GM12878 (cell line): ENCODE data around the gene C3orf20. TPM values are rescaled to one million over a fixed set of nuclear protein-coding genes. Genes with fewer than 3 reads are reported as not detected.
A peak's percentile ranks its signal among the peaks of the same experiment; 100 is the strongest.

Source experiments
- ATF7 ChIP-seq: fragments of 450-650 bp; IDR thresholded peaks from 2 replicates; pipeline ENCODE4 v1.6.1; 2016; ENCODE audit warnings: low read depth, mild to moderate bottlenecking
- BMI1 ChIP-seq: fragments of 450-650 bp; IDR thresholded peaks from 2 replicates; pipeline ENCODE4 v1.6.1; 2016; ENCODE audit warnings: mild to moderate bottlenecking, moderate library complexity, borderline replicate concordance
- CBFB ChIP-seq: IDR thresholded peaks from 2 replicates; pipeline ENCODE4 v1.6.1; 2016; ENCODE audit warnings: antibody characterized with exemption, low read depth
- CREB1 ChIP-seq: IDR thresholded peaks from 2 replicates; pipeline ENCODE4 v1.6.1; 2012; ENCODE audit warnings: low read depth, mild to moderate bottlenecking, inconsistent platforms
- DPF2 ChIP-seq: fragments of 450-650 bp; IDR thresholded peaks from 2 replicates; pipeline ENCODE4 v1.6.1; 2017; ENCODE audit warnings: mild to moderate bottlenecking
- EP300 ChIP-seq, 2 experiments: fragments of 150-350 bp in 1 of 2; IDR thresholded peaks; 2 replicates each; pipeline ENCODE4 v1.6.1; 2011 to 2012; ENCODE audit warnings: low read depth in 2 of 2, low read length in 2 of 2, borderline replicate concordance in 1 of 2, improper control_type of control experiment in 1 of 2, inconsistent platforms in 1 of 2; ENCODE audit not compliant: control insufficient read depth in 1 of 2
- FOS ChIP-seq: IDR thresholded peaks from 3 replicates; pipeline ENCODE4 v1.6.1; 2011; ENCODE audit warnings: borderline replicate concordance; ENCODE audit not compliant: insufficient read length; ENCODE audit errors: extremely low read depth
- HDGF ChIP-seq: fragments of 450-650 bp; IDR thresholded peaks from 2 replicates; pipeline ENCODE4 v1.6.1; 2016; ENCODE audit warnings: antibody characterized with exemption
- IRF4 ChIP-seq: IDR thresholded peaks from 2 replicates; pipeline ENCODE4 v1.6.1; 2011; ENCODE audit warnings: low read depth, low read length
- JUNB ChIP-seq: IDR thresholded peaks from 2 replicates; pipeline ENCODE4 v1.6.1; 2016; ENCODE audit warnings: antibody characterized with exemption, mild to moderate bottlenecking
- JUND ChIP-seq: IDR thresholded peaks from 2 replicates; pipeline ENCODE4 v1.6.1; 2012; ENCODE audit warnings: low read depth, mild to moderate bottlenecking, low read length, improper control_type of control experiment, moderate library complexity
- MTA2 ChIP-seq: fragments of 450-650 bp; IDR thresholded peaks from 2 replicates; pipeline ENCODE4 v1.6.1; 2016; ENCODE audit warnings: low read depth, mild to moderate bottlenecking, moderate library complexity
- MXI1 ChIP-seq: fragments of 150-350 bp; IDR thresholded peaks from 2 replicates; pipeline ENCODE4 v1.6.1; 2011; ENCODE audit warnings: low read depth, mild to moderate bottlenecking, inconsistent platforms, low read length, improper control_type of control experiment
- MYB ChIP-seq: fragments of 150-350 bp; IDR thresholded peaks from 2 replicates; pipeline ENCODE4 v1.6.1; 2014; ENCODE audit warnings: mild to moderate bottlenecking, low read depth, low read length, borderline replicate concordance
- NR2C1 ChIP-seq: fragments of 450-650 bp; IDR thresholded peaks from 2 replicates; pipeline ENCODE4 v1.6.1; 2017; ENCODE audit warnings: antibody characterized with exemption, mild to moderate bottlenecking, moderate library complexity
- POU2F2 ChIP-seq: IDR thresholded peaks from 3 replicates; pipeline ENCODE4 v1.6.1; 2011; ENCODE audit warnings: low read depth, mild to moderate bottlenecking, low read length, borderline replicate concordance
- USF2 ChIP-seq: IDR thresholded peaks from 2 replicates; pipeline ENCODE4 v1.6.1; 2011; ENCODE audit warnings: low read depth, low read length, improper control_type of control experiment, borderline replicate concordance
- ZBTB40 ChIP-seq: fragments of 450-650 bp; IDR thresholded peaks from 2 replicates; pipeline ENCODE4 v1.6.1; 2016; ENCODE audit warnings: mild to moderate bottlenecking, moderate library complexity, borderline replicate concordance
- polyA plus RNA-seq, 11 experiments: library from polyadenylated mRNA; depleted of rRNA in 4 of 11; unstranded in 6 of 11; stranded (reverse) in 5 of 11; fragments of >200 nt; fragmentation: Nextera tagmentation in 4 of 11; fragmentation: Illumina TruSeq in 1 of 11; extraction: Ambion mirVana in 4 of 11; extraction: Trizol in 1 of 11; gene quantifications; 1 replicate in 1 of 11; 2 replicates in 10 of 11; pipeline versions ENCODE4 v1.2.1 to v1.2.3, GENCODE V29; 2011 to 2016; ENCODE audit warnings: inconsistent platforms in 2 of 11, missing spikeins in 2 of 11, low read depth in 1 of 11
- total RNA-seq, 4 experiments: library from RNA; depleted of rRNA in 3 of 4; stranded (reverse); fragments of >200 nt in 3 of 4; fragmentation: Illumina TruSeq in 1 of 4; extraction: Trizol in 1 of 4; gene quantifications; 2 replicates each; pipeline versions ENCODE4 v1.2.1 to v1.2.3, GENCODE V29; 2013 to 2021
- TF ChIP-seq, protein P1 (sequence below): IDR thresholded peaks from 2 replicates; pipeline ENCODE4 v1.6.1; 2012; ENCODE audit warnings: mild to moderate bottlenecking, low read depth, low read length
- TF ChIP-seq, protein P2 (sequence below): fragments of 450-650 bp; IDR thresholded peaks from 2 replicates; pipeline ENCODE4 v1.6.1; 2016; ENCODE audit warnings: mild to moderate bottlenecking

The C3orf20 gene
- total and polyA plus RNA-seq, 10 of the 15 experiments (the other 5 are each of a cell fraction or from before 2014, with no cell fraction given) = 0.05 to 2.9 (median 1.0) TPM

DNA sequence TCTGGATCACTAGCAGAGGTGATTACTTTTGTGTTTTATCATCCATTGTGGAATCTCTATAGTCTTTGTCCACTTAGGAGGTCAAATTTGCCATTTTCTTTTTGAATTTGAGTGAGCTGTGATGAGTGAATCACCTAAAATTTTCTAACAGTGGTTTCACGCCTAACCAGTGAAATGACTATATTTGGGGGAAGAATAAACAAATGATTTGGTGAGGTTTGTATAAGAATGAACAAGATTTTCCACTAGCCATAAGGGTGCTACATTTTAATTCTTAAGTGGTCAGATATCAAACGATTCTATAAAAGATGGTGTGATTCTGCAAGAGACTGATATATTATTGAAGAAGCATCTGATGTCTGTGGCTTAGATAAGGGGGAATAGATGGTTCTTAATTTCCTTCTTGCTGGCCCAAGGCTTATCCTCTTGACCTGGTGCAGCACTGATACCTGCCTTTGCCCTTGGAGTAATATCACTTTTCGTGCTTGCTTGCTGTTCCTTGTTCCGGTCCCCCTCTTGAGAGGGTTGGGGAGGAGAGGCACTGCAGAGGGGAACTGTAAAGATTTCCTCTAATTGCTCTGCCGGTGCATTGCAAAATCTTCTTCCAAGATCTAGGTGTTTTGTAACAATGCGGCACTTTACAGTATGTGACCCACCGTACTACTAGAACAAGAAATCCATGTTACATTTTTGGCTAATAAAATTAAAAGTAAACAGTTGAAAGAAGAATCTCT, 14.5 kb downstream of the C3orf20 start (continued):
- peak; percentile 89 for TF ChIP-seq ATF7
- peak; percentile 67; the same call in 1 of the 3 replicates for TF ChIP-seq POU2F2
- peak; percentile 89 for TF ChIP-seq DPF2
- TF ChIP-seq, protein P1, sequence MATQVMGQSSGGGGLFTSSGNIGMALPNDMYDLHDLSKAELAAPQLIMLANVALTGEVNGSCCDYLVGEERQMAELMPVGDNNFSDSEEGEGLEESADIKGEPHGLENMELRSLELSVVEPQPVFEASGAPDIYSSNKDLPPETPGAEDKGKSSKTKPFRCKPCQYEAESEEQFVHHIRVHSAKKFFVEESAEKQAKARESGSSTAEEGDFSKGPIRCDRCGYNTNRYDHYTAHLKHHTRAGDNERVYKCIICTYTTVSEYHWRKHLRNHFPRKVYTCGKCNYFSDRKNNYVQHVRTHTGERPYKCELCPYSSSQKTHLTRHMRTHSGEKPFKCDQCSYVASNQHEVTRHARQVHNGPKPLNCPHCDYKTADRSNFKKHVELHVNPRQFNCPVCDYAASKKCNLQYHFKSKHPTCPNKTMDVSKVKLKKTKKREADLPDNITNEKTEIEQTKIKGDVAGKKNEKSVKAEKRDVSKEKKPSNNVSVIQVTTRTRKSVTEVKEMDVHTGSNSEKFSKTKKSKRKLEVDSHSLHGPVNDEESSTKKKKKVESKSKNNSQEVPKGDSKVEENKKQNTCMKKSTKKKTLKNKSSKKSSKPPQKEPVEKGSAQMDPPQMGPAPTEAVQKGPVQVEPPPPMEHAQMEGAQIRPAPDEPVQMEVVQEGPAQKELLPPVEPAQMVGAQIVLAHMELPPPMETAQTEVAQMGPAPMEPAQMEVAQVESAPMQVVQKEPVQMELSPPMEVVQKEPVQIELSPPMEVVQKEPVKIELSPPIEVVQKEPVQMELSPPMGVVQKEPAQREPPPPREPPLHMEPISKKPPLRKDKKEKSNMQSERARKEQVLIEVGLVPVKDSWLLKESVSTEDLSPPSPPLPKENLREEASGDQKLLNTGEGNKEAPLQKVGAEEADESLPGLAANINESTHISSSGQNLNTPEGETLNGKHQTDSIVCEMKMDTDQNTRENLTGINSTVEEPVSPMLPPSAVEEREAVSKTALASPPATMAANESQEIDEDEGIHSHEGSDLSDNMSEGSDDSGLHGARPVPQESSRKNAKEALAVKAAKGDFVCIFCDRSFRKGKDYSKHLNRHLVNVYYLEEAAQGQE = no peak
- TF ChIP-seq HDGF = no peak
- TF ChIP-seq BMI1 = peak; percentile 85; the same call in 1 of the 2 replicates
- peak; percentile 82 for TF ChIP-seq JUNB
- TF ChIP-seq ZBTB40 = no peak
- 0 out of 2 replicates have a peak, but pooled peaks have one; percentile 28 for TF ChIP-seq IRF4
- no peak for TF ChIP-seq USF2
- no peak for TF ChIP-seq FOS
- peak; percentile 79 for TF ChIP-seq JUND
- no peak for TF ChIP-seq MYB
- TF ChIP-seq, protein P2, sequence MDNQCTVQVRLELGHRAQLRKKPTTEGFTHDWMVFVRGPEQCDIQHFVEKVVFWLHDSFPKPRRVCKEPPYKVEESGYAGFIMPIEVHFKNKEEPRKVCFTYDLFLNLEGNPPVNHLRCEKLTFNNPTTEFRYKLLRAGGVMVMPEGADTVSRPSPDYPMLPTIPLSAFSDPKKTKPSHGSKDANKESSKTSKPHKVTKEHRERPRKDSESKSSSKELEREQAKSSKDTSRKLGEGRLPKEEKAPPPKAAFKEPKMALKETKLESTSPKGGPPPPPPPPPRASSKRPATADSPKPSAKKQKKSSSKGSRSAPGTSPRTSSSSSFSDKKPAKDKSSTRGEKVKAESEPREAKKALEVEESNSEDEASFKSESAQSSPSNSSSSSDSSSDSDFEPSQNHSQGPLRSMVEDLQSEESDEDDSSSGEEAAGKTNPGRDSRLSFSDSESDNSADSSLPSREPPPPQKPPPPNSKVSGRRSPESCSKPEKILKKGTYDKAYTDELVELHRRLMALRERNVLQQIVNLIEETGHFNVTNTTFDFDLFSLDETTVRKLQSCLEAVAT = peak; percentile 29; the same call in 1 of the 2 replicates
- TF ChIP-seq NR2C1 = 0 out of 2 replicates have a peak, but pooled peaks have one; percentile 8
- TF ChIP-seq EP300 (IDR thresholded peaks at IDR 0.05; ENCODE audit: borderline replicate concordance in 1 of 2, control insufficient read depth in 1 of 2, low read depth in 2 of 2, low read length in 2 of 2) = peak; percentile 90 to 92
- TF ChIP-seq MXI1 = no peak
- TF ChIP-seq CREB1 = no peak
- TF ChIP-seq MTA2 = peak; percentile 94
- peak; percentile 29; the same call in 1 of the 2 replicates for TF ChIP-seq CBFB
